CD4-positive, alpha-beta T cell treated with Interleukin-15 for 1 hour (primary cell): ENCODE results near the gene CAPS2.

Experiments
- DNase-seq: peaks from one replicate; pipeline ENCODE4 v3.0.0-alpha.2; 2020

CAPS2 gene

DNA sequence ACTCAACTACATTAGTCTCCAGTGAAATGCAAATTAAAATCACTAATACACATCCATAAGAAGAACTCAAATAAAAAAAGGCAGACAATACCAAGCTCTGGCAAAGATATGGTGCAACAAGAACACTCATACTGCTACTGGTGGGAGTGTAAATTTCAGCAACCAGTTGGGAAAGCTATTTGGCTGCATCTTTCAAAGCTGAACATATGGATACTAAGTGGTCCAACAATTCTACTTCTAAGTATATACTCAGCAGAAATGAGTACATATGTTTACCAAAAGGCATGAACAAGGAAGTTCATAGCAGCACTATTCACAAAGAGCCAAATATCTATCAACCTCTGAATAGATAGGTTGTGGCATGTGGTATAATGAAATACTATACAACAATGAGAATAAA is 27.3 kb downstream of the CAPS2 start:
- no peak for DNase-seq

DNA sequence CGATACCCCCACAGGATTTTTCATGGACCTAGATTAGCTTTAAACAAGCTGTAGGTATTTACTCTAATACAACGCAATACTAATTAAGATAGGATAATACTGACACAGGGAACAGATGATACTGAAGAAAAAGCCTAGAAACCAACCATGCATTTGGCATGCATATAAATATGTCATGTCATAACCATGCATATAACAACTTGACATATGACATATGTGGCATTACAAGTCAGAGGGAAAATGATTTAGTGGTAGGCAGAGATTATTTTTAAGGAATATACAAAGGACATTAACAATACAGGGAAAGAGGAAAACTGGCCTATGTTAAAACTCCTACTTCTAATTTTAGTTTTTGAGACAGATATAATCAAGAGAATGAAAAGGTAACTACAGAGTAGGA is 27.9 kb downstream of the CAPS2 start:
- no peak for DNase-seq

DNA sequence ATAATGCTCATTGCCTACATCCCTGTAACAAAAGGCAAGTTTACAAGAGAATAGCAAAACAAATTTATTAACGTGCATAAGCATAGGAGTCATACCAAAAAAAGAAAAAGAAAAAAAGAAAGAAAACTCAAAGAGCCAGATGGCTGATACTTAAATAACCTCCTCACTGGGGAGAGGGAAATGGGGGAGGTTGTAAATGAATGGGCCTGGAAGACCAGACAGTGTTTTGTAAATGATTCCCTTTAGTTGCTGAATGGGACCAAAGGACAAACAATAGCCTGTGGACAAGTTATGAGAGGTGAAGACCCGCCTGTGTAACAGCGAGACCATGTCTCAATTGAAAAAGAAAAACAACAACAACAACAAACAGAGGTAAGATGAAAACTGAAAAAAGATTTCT is 35.3 kb downstream of the CAPS2 start:
- DNase-seq = no peak

DNA sequence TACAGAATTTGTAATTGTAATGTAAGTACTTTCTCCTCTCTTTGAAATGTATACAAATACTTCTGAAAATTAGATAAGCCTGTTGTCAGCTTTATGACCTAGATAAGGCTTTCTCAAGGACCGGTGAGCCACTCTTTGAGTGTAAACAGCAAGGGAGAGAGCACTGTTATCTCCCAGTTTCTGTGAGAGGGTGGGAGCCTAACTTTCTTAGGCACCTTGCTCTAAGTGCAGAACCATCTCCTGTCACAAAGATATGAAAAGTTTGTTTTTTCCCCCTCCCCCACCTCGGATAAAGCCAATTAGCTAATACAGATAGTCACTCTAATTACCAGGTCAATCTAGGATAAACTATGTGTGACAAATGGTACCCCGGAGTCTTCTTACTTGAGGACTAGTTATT is 35.8 kb downstream of the CAPS2 start:
- no peak for DNase-seq

DNA sequence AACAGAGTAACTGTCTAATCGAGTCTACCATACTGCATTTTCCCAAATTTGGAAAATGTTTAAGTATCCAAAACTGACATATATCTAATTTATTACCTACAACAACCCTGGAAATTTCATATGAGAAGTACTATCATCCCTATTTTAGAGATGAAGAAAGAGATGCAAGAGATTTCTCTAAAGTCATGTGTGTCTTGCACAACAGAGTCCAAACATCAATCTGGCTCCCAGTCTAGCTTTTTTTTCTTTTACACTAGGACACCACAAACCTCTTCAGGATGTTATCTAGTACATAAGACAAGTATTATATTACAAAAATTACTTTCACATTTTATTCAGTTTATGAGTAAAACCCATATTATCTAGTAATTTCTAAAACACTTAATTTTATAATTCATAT is 39.1 kb downstream of the CAPS2 start:
- DNase-seq = no peak

DNA sequence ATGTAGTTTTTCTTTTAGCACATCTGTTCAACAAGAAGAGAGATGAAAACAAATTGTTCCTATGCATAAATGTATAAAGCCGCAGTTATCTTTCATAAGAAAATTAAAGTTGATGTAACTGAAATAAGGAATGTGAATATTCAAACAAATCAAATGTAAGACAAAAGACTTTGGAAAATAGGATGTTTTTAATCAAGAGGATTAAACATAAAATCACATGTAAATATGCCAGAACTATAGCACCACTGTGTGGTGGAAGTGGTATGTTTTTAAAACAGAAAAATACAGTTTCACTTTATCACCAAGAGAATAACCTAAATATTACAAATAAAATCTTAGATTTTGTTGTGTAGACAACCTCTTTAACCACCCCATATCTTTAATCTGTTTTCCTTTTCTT is 40.4 kb downstream of the CAPS2 start:
- DNase-seq = no peak

DNA sequence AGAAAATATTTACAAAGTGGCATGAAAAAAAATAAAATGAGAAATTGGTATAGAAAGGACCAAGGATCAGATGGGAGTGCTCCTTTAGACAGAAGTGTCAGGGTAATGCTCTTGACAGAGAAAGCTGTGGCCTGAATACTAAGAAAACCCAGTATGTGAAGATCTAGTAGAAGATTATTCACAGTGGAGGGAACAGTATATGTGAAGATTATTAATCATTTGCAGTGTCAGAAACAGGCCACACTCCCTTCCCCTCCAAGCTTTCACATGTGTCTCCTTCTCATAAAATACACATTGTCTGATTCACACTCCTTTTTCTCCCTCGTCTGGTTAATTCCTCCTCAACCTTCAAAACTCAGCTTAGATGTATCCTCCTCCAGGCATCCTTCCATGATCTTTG is 41.3 kb downstream of the CAPS2 start:
- no peak for DNase-seq

DNA sequence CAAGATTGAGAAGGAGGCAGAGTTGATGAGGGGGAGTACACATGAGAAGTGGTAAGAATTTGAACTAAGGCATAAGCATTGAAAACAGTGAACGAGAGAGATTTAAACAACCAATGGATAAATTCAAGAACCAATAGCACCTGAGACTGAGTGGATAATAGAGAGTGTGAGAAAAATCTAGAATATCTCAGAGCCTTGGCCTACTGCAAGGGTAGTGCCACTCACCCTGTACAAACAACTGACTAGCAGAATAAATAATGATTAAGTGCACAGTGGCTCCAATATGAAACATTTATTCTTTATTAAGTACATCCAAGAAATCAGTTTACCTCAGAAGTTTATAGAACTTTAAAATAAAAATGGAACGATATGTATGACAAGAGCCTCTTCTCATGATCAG is 54.4 kb downstream of the CAPS2 start:
- DNase-seq = no peak

DNA sequence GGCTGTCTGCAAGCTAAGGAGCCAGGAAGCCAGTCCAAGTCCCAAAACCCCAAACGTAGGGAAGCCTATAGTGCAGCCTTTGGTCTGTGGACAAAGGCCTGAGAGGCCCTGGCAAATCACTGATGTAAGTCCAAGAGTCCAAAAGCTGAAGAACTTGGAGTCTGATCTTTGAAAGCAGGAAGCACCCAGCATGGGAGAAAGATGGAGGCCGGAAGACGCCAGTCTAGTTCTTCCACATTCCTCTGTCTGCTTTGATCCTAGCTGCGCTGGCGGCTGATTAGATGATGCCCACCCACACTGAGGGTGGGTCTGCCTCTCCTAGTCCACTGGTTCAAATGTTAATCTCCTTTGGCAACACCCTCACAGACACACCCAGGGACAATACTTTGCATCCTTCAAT is 58.5 kb downstream of the CAPS2 start:
- DNase-seq = no peak

DNA sequence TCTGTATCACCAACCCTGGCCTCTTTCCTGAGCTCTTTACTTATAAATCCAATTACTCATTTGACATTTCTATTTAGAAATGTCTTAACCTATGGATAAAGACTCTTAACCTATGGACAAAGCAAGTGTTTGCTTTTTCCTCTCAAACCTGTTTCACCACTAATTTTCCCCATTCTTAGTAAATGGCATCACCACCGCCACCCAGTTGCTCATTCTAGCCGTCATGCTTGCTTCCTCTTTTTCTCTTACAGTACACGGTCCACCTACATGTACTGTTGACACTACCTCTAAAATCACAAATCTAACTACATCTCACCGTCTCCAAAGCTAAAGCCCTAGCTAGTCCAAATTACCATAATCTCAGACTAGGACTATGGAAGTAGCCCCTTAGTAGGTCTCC is 60.0 kb downstream of the CAPS2 start:
- DNase-seq = no peak

DNA sequence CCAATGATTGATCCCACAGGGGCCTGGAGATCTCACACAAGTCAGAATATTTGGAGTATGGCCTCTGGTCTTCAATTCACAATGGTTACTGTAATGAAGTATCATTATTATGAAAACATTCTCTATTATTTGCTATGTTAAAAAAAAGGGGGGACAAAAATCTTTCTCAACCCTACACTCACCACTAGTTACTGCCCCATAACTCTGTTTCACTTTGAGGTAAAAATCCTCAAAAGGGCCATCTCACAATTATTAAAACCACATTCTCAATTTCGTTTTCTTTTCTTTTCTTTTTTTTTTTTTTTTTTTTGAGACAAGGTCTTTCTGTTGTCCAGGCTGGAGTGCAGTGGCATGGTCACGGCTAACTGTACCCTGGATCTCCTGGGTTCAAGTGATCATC is 60.9 kb downstream of the CAPS2 start:
- no peak for DNase-seq

DNA sequence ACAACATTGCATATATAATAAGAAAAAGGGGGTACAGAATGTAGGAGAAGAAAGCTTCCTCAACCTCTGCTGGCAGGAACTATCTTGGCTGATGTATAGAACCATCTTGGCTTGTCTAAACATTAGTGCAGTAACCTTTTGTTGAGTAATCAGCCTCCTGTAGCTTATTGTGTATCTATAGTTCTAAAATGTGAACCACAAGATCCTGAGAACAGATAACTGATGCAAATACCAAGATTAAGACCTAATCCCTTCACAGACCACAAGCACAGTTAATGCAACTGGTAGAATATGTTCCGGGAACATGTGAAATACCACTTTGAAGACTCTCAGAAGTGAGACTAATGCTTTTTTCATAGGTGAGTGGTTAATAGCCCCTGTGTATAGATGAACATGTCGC is 69.8 kb downstream of the CAPS2 start:
- no peak for DNase-seq

DNA sequence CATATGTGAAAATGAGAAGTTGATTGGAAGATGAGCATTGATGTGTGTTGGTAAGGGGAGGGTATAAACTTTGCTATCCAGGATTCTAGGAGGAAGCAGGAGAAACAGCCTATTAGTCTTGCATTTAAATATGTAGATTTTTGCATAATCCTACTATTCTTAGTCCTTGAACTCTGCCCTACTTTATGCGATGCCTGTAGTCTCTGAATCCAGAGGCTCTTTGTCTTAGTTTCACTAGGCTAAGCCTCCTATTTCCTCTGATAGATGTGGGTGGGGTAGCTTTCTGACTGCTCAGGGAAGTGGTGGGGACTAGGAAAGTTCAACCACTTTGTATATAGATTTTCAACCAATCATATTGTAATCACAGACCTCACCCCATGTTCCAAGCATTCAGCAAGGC is 71.0 kb downstream of the CAPS2 start:
- DNase-seq = no peak

DNA sequence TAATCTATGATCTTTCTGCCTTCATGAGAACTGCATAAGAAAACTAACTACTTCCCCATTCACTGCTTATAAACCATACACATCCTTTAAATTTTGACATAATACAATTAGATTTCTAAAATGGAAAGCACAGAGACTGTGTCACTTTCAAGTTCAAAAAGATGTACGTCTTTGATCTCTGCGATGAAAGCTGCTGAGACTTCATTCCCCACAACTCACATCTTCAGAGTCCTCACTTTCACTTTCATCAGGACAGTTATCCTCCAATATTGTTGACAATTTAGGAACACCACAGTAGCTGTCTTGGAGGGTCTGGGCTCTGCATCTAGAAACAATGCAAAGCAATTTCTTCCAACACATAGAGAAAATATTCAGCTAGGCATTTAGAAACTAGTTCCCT is 72.6 kb downstream of the CAPS2 start:
- DNase-seq = no peak

DNA sequence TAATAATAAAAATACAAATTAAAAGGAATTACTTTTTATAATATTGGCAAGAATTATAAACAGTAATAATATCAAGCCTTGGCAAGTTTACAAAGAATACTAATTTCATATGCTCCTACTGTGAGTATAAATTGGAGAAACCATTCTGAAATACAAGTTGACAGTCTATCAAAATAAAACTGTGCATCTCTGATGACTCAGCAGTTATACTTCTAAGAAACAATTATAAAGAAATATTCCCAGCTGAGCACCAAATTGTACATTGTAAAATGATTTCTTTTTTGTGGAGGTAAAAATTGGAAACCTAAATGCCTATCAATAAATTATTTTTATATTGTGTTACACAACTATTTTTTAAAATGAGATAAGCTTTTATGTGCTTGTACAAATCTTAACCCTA is 85.0 kb downstream of the CAPS2 start:
- no peak for DNase-seq

DNA sequence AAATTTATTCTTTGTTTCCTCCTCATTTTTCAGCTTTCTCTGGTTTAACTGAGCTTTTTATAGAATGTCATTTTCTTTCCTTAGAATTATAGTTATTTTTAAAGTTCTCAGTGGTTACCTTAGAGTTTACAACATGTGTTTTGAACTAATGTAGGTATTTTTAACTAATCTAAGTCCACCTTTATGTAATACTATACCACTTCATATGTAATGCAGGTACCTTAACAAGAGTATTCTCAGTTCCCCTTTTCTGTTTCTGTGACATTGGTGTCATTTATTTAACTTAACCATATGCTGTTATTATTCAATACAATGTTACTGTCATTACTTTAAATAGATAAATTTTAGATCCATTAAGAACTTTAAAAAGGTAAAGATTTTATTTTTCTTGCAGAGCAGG is 90.1 kb downstream of the CAPS2 start:
- DNase-seq = no peak

DNA sequence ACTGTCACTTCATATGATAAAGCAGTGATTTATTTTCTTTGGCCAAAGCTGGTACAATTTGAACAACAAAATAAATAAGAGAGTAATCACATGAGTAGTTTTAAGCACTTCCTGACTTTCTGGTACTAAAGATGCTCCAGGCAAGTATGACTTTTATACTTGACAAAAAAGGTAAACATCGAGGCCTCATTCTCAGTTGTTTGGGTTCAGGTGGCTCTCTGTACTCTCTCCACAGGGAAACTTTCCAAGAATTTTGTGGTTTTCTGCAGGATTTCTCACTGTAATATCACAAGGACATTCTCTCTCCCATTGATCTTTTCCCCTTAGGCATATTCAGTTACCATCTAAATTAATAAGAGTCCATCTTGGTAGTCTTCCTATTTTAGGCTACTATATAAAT is 93.9 kb downstream of the CAPS2 start:
- no peak for DNase-seq

DNA sequence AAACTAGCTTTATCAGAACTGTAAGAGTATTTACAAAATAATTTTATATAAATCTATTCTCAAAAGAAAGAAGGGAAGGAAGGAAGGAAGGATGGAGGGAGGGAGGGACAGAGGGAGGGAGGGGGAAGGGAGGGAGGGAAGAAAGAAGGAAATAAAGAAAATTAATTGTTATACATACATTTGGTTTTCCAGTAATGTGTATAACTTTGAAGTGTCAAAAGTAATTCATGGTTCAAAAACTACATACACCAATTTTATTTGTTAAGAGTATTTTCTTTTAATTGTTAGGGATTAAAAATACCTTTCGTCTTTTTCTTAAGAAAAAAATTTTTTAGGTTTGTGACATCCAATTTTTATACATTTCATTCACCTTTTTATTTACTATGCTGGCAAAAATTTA is 103.0 kb downstream of the CAPS2 start:
- no peak for DNase-seq
